HG03066 (cell line): Measurements from ENCODE around the gene TSPAN5.

Source experiments
- ATAC-seq: cut with Tn5 transposase; IDR thresholded peaks from one replicate; pipeline ENCODE4 v1.9.1; 2021; ENCODE audit warnings: low read depth; ENCODE audit not compliant: unreplicated experiment

The TSPAN5 gene

DNA sequence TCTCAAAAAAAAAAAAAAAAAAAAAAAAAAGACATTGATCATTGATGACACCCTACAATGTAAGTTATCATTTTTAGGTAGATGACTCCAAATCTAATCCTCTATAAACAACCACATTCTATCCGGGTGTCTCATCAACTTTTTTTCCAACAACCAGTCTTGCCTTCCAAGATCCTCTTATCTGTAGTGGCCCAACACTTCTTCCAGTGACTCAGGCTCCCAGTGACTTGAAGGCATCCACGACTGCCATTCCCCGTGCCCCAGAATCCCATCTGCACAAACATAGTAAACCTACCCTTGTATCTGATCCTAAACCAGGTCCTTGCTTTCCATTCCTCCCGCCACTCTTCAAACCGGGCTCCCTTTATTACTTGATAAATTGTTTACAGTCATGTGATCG lies 15.6 kb upstream of the TSPAN5 start:
- no peak for ATAC-seq

- no peak for ATAC-seq
Measured at GRCh38 chr4:98673288-98673644, 14.9 kb upstream of the TSPAN5 start.

DNA sequence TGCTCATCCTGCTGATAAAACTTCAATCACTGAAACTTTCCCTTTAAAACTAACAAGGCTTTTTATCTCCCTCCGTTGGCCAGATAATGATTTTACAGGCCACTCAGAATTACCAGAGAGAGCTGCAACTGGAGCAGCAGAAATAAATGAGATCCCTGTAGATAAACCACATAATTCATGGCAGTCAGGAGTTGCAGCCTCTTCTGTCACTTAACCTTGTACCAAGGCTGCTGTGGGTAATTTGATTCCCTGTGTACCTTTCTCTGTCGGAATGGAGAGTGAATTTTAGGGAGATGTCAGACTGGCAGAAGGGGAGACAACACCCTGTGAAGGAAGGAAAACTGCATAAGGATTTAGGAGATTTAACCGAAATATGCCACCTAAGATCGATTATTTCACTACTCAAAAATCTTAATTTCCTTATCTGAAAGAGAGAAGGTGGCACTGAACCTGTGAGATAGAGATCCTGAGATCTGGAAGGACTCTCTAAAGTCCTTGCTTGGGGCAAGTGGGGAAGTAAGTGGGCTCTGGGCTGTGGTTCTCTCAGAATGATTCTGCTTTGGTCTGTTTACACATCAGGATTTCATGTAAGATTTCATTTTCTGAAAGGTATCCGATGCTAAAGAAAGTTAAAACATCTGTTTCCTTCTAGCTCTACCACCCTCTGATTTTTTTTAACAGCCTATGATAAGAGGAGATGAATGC lies 14.3 kb upstream of the TSPAN5 start:
- ATAC-seq, result no peak

GRCh38 chr4:98671131-98671530 lies 12.7 kb upstream of the TSPAN5 start:
- no peak for ATAC-seq

- no peak for ATAC-seq
Measured at GRCh38 chr4:98670186-98670585, 11.8 kb upstream of the TSPAN5 start.

DNA sequence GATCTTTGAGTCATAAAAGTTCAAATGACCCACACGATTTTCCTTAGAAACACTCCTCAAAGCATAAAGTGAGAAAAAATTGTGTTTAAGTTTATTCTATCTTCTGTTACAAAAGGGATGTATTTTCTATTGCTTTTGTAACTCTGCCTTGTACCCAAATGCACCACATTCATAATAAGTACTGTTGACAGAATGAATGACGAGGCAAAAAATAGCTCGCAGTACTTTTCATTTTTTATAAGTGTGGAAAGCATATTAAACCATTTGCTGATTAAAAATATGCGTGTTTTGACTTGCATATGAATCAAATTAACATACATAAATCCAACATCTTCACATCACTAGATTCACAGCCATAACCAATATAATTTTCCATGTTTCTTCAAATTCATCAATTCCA lies 11.2 kb upstream of the TSPAN5 start:
- ATAC-seq, result no peak

- ATAC-seq, result no peak
Measured at GRCh38 chr4:98664959-98665358, 6.5 kb upstream of the TSPAN5 start.

GRCh38 chr4:98663226-98664006 lies 5.0 kb upstream of the TSPAN5 start:
- ATAC-seq, result peak; percentile 63

GRCh38 chr4:98662626-98663225 lies 4.3 kb upstream of the TSPAN5 start:
- ATAC-seq, result no peak

DNA sequence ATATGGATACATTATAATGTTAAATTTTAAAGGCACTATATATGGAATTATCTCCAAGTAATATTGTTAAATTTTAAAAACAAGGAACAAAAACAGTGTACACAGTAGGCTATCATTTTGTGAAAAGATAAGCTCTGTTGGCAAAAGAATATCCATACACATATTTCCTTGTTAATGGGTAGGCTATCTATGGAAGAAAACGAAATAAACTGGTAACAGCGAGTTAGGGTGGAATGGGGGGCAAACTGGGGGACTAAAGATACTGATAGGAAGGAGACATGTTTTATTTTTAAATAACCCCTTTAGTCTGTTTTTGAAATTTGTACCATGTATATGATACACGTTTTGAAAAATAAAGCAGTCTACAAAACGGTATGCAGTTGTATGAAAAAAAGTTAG lies 3.6 kb upstream of the TSPAN5 start:
- no peak for ATAC-seq

DNA sequence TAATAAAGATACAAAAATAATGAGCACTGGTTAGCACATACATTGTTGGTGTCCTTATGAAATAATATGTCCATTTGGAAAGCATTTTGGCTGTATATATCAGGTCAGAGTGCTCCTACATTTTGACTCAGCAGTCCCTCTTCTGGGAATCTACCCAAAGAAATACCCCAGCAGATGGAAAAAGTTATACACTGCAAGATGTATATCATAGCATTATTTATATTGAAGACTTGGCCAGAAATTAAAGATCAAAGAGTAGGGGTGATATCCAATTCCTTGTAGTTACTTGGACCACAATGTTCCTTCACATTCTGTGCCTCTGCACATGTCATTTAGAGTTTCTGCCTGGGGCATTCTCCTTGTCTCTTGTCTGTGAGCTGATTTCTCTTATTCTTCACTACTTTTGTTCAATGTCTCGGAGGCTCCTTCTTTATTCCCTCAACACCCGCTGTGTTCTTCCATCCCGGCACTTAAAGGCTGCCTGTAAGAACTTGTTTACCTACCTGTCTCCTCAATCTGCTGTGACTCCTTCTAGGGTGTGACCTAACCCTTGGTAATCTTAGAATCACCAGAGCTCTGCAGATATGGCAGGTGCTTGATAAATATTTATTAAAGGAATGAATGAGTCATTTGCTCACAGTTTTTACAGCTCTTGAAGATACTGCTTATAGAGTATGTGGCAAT lies 3.1 kb upstream of the TSPAN5 start:
- ATAC-seq, result no peak

- ATAC-seq, result no peak
Measured at GRCh38 chr4:98659741-98660462, 1.5 kb upstream of the TSPAN5 start.

- no peak for ATAC-seq
Measured at GRCh38 chr4:98659106-98659592, 738 bp upstream of the TSPAN5 start.

DNA sequence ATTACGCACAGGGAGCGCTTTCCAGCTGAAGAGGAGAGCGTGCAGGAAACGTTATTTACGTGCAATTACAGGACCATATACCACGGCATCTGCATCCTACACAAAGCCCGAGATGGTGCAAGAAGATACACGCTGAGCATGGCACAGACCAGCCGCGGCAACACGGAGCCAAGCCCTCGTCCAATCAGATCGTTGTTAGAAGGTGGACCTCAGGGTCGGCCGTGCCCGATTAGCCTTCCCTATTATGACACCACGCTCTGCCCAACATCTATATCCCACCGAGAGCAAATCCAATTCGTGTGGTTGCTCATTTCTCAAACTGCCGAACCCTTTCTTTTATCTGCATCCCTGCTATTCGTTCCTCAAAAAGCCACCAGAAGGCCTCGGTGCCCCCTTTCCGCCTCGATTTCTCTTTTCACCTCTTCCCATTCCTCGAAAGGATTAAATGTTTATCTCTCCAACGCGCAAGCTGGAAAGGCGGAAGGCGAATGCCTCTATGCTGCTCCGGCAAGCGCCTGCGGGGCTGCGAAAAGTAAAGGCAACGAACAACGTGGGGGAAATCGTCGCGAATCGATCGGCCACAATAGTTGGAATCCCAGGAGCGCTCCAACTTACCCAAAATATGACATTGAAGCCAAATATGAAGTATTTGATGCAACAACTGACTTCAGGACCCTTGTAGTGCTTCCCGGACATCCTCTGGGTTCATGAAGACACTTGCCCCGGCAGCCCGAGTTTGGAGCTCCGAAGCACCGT lies 702 bp downstream of the TSPAN5 start:
- peak; percentile 25 for ATAC-seq

DNA sequence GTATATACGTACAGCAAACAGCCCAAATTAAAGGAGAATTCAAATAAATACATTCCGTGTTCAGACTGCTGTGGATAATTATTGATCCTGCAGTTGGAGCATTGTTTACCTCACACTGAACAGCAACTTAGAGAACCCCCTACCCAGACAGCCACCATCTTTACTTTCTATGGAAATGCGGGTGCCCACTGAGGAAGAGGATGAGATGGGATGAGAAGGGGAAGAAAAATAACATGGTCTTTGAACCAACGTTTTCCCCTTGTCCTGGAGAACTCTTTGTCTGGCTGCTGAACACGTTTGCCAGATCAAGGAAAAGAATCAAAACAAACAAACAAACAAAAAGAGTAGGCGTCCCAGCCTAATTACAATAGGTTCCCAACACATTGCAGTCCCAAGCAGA lies 1.5 kb downstream of the TSPAN5 start:
- no peak for ATAC-seq

GRCh38 chr4:98656443-98656842 lies 2.0 kb downstream of the TSPAN5 start:
- no peak for ATAC-seq

DNA sequence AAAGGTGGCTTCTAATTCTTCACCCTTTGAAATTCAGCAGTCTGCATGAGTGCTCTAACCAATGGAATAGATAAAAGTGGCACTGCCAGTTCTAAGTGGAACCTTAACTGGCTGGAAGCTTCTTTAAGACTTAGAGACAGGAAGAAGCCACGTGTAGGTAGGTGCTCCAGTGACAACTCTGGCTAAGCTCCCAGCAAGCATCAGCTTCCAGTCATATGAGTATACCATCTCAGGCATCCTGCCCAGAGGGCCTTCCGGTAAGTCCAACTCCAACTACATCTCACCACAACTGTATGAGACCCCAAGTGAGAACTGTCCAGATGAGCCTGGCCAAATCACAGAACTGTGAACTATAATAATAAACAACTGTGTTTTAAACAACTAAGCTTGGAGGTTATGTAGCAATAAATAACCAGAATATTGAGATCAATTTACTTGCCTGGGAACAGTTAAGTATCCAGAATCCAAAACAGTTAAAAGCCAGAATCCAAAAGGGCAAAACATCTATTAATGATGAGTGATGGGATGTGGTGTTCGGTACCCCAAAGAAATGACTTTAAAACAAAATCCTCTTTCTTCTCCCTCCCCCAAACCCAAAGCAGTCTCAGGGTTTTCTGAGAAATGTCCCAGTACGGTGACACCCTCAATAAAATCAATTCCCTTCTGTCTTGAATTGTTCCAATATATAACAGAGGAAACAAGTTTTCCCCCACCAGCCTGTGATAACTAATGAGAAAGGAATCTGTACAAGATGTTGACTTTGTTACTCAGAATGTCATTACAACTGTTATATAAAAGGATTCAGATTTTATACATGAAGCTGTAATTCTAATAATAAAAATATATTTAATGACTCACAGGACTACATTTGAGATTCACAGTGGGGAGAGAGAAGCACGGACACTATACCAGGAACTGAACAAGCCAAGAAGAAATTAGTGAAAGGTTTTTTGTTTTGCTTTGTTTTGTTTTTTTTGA lies 4.2 kb downstream of the TSPAN5 start:
- ATAC-seq, result no peak

DNA sequence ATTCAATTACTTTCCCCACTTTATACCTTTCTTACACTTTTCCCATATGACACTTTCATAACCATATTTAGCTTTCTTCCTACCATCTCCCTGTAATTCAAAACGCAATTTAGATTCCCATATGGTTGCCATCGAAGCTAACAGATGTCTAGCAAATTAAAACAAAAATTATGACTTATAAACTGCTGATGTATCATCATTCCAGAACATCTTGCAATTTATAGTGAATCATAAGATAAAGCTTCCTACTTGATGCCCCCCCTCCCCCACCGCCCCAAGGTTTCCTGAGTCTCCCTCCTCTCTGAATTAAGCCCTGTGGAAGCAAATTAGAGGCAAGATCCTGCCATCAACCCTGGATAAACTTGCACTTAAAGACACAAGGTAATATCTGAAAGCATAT lies 5.4 kb downstream of the TSPAN5 start:
- ATAC-seq, result no peak

DNA sequence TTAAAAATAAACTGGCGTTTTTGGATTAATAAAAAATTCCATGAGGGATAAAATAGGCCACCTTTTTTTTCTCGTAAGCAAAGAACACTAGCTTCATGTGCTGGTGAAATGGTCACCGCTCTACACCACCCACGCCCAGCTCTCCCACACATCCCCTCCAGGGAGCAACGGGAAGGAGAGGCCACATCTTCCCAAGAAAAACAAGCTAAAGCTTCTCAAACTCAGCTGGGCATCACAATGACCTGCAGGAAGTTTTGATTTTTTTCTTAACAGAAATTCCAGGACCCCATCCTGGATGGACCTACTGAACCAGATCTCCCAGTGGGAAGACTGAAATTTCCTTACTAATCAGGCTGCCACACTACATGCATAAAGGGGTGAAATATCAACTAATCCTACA lies 9.8 kb downstream of the TSPAN5 start:
- no peak for ATAC-seq
